Endometrial microvascular endothelial cells (primary cell): ENCODE results near the gene PCED1B. TPM values are rescaled to one million over a fixed set of nuclear protein-coding genes. Genes with fewer than 3 reads are reported as not detected.
"Not testable (repeated sequence)": the region's sequence is repeated elsewhere in the genome, so short reads cannot be mapped to it uniquely, and the experiment has no call there.

ENCODE experiments used
- in situ Hi-C: cut with HindIII; loops from 2 replicates; pipeline ENCODE4 v1.10.0; 2017; ENCODE audit warnings: low sequenced_read_pairs, low pct_unique_long_range_greater_than_20kb; ENCODE audit errors: inconsistent ontology term
- total RNA-seq: library from RNA; depleted of rRNA; stranded (reverse); fragments of >200 nt; gene quantifications from one replicate; pipeline ENCODE4 v1.2.3, GENCODE V29; 2015; ENCODE audit errors: inconsistent ontology term

PCED1B gene
- total RNA-seq, 1 donor from 2014 or later = not detected

DNA sequence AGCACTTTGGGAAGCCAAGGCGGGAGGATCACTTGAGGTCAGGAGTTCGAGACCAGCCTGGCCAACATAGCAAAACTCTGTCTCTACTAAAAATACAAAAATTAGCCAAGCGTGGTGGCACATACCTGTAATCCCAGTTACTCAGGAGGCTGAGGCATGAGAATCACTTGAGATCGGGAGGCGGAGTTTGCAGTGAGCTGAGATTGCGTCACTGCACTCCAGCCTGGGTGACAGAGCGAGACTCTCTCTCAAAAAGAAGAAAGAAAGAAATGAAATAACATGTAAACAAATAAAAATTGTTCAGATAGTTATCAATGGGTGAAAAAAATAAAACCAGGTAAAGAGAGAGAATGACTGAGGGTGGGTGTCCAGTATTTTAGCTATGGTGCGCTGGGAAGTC, 200.3 kb downstream of the PCED1B start:
- in situ Hi-C loops = not testable (repeated sequence)

DNA sequence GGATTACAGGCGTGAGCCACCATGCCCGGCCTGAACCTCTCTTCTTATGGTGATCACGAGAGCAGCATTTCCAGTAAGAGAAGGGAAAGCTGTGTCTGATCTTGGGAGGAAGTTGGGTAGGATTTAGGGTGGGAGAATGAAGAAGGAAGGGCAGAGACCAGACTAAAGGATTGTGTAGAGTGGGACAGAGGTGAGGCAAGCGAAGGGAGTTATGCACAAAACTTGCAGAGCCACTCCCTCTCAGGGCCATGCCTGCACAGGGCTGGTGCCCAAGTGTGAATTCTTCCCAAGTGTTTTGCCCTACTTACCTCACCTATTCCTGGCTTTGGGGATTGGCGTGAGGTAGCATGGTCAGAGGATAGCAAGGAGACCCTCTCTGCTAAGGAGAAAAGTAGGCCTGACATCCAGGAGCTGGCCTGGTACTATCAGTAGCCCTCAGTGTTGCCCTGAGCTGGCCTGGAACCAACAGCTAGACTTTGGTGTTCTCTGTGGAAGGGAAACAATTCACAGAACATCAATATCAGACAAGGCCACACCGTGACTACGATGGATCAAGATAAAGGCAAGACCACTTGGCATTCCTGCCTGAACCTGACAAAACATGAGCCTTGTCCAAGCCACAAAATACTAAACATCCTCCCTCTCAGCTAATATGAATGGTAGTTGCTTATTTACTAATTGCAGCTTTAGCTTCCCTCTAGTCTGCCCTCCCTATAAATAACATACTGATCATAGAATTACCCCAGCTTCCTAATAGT, 201.3 kb downstream of the PCED1B start:
- in situ Hi-C loops = no loop called here

DNA sequence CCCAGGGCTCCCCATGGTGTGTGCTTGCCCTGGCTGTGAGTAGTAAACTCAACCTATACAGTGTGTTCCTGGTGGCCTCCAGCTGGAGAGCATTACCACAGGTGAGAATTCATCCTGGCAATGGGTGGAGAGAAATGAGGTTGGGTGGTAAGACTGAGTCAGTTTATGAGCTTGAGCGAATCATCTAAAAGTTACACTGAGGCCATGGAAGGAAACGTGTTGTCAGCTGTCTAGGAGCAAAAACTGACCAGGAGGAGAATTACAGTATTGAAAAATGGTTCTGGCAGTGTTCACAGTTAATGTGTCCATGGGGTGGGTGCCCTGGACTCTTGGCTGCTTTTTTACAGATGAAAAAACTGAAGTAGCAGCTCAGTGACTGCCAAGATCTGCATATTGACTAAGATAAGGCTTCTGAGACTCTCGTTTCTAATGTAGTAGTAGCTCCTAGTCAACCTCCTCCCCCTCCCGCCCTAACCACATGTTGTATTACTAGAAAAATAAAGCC, 202.3 kb downstream of the PCED1B start:
- in situ Hi-C loops = no loop called here

DNA sequence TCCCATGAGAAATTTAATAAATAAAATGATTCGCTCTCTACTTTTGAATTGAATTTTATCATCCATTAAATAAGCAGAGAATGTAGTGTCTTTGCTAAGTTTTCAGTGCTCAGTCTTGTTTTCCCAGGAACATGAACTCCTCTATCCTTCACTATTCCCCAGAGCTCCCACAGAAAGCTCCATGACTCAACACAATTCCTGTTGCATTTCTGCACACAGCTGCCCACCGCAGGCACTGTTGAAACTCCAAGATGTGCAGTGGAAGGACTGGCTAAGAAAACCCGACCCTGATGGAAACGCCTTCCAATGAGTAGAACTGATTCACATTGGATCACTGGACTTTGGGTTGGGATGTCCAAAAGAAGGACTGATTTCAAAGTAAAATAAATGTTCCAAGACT, 202.8 kb downstream of the PCED1B start:
- in situ Hi-C loops = no loop called here

Other genes with a start within 250 kb of the PCED1B start
- 0.09 TPM for gene AMIGO2, start 338 bp downstream of the PCED1B start, total RNA-seq